Measurements from ENCODE around the gene ZNF503.

The ZNF503 gene

DNA sequence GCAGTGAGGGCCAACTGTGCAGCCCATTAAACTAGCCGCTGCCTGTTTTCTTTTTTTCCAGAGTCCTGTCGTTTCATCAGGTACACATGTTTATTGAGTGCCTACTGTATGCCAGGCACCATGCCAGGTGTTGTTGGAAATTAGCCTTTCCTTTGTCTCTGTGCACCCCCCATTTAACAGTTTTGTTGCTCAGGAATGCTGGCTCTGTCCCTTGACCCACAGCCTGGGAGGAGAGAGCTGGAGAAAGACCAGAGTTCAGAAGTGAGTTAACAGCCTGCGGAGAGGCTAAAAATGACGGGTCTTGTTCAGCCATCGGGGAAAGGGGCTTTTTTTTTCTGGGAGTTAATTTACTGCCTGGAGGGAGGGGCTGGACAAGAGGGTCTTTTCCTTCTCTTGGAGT is 31.2 kb upstream of the ZNF503 start:
- Histone ChIP-seq H3K4me3 (ENCODE audit: low read depth in 1 of 5, low read length in 5 of 5) (peak overlapping the region in 2 of 5 donors; percentile 10 to 39), H3K9ac (ENCODE audit: low read length in 5 of 5) (peak overlapping the region in 1 of 5 donors; percentile 45)

DNA sequence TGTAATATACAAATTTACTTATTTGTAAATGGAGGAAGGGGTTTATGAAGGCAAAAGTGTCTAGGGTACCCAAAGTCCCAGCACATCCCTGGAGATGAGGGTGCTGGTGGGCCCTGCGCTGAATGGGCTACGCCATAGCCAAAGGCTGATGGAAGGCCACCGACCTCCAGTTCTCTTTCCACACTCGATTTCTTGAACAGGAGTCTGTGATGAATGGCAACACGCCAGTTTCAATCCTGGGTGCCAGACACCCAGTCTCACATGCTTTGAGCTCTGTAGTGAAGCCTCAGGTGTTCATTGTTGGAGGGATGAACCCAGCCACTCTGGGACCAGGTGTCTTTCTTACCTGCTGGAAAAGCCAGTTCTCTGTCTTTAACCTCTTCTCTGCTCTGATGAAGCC is 30.6 kb upstream of the ZNF503 start:
- peak overlapping the region; percentile 39 to 93 (median 76) for H3K4me3 ChIP-seq (ENCODE audit: low read depth in 1 of 5, low read length in 5 of 5)
- no peaks in the 10 kb centered on the region for H3K9me3 ChIP-seq (ENCODE audit: control insufficient read depth in 5 of 5, low read length in 5 of 5)
- no peaks in the 10 kb centered on the region for H3K36me3 ChIP-seq (ENCODE audit: control insufficient read depth in 5 of 5, insufficient read depth in 5 of 5, low read length in 5 of 5)
- H3K27ac ChIP-seq (ENCODE audit: low read depth, low read length) = no peak overlapping the region
- peaks cover 2 to 55% (median 49%) of the 10 kb centered on the region in 5 donors for H3K4me1 ChIP-seq (ENCODE audit: control insufficient read depth in 5 of 5, insufficient read depth in 5 of 5, low read length in 5 of 5)
- no peaks in the 10 kb centered on the region for H3K27me3 ChIP-seq (ENCODE audit: control insufficient read depth in 5 of 5, insufficient read depth in 4 of 5, low read length in 5 of 5)
- peak overlapping the region in 3 of 5 donors; percentile 89 to 92 (median 90) for H3K9ac ChIP-seq (ENCODE audit: low read length in 5 of 5)

More for the DNA sequence above, 31.2 kb upstream of the ZNF503 start:
- Histone ChIP-seq H3K27me3 (ENCODE audit: control insufficient read depth in 5 of 5, insufficient read depth in 4 of 5, low read length in 5 of 5) (no peaks in the 10 kb centered on the region), H3K27ac (ENCODE audit: low read depth, low read length) (no peak overlapping the region), H3K9me3 (ENCODE audit: control insufficient read depth in 5 of 5, low read length in 5 of 5) (no peaks in the 10 kb centered on the region), H3K4me1 (ENCODE audit: control insufficient read depth in 5 of 5, insufficient read depth in 5 of 5, low read length in 5 of 5) (peaks cover 2 to 52% (median 49%) of the 10 kb centered on the region in 5 donors), H3K36me3 (ENCODE audit: control insufficient read depth in 5 of 5, insufficient read depth in 5 of 5, low read length in 5 of 5) (no peaks in the 10 kb centered on the region)

DNA sequence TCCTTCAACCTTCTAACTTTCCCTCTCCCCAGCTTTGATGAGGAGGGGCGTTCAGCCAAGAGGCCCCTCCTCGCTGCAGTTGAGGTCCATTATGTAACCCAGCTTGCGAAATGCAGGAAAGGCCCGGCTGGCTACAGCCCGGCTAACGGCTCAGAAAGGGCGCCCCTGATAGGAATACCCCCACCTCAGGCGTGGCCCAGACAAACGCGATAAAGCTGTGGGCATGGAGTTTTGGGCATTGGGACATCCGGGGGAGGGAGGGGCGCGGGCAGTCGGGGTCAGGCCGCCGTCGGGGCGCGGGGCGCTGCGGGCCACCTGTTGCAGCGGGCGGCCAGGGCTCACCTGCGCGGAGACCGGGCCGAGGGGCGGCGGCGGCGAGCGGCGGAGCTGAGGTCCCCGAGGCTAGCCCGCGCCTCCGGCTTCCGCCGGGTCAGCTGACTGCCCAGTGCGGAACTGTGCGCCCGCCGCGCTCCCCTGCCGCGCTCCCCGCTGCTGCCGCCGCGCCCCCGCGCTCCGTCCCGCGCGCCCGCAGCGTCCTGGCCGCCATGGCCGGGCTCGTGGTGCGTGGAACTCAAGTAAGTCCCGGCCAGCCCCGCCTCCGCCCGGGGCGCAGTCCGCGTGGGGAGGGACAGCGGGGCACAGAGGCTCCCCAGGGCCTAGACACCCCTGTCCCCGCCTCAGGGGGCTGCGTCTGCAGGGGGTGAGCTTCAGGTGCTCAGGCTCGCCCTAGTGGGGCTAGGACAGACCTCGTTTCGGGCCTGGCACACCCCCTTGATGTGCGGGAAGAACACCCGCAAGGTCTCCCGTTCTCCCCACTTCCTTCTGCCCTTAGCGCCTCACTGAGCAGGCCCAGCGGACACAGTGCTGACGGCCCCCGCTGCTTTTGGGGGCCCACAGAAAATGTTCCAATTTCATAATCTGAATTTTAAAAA is 29.9 kb upstream of the ZNF503 start, which contains the start of gene LRMDA:
Gene LRMDA, plus strand, starts transcription at position 445 of the 932 bp plus-strand sequence.
- H3K9ac ChIP-seq (ENCODE audit: low read length in 5 of 5) = peak within 1 kb of the TSS; percentile 41 to 92 (median 89)
- peaks cover 2 to 57% (median 49%) of the 10 kb centered on the region in 5 donors for H3K4me1 ChIP-seq (ENCODE audit: control insufficient read depth in 5 of 5, insufficient read depth in 5 of 5, low read length in 5 of 5)
- H3K4me3 ChIP-seq (ENCODE audit: low read depth in 1 of 5, low read length in 5 of 5) = peak within 1 kb of the TSS; percentile 70 to 93 (median 76)
- no peaks in the 10 kb centered on the region for H3K27me3 ChIP-seq (ENCODE audit: control insufficient read depth in 5 of 5, insufficient read depth in 4 of 5, low read length in 5 of 5)
- H3K9me3 ChIP-seq (ENCODE audit: control insufficient read depth in 5 of 5, low read length in 5 of 5) = no peaks in the 10 kb centered on the region
- H3K36me3 ChIP-seq (ENCODE audit: control insufficient read depth in 5 of 5, insufficient read depth in 5 of 5, low read length in 5 of 5) = no peaks in the 10 kb centered on the region
- peak within 1 kb of the TSS; percentile 59 for H3K27ac ChIP-seq (ENCODE audit: low read depth, low read length)

DNA sequence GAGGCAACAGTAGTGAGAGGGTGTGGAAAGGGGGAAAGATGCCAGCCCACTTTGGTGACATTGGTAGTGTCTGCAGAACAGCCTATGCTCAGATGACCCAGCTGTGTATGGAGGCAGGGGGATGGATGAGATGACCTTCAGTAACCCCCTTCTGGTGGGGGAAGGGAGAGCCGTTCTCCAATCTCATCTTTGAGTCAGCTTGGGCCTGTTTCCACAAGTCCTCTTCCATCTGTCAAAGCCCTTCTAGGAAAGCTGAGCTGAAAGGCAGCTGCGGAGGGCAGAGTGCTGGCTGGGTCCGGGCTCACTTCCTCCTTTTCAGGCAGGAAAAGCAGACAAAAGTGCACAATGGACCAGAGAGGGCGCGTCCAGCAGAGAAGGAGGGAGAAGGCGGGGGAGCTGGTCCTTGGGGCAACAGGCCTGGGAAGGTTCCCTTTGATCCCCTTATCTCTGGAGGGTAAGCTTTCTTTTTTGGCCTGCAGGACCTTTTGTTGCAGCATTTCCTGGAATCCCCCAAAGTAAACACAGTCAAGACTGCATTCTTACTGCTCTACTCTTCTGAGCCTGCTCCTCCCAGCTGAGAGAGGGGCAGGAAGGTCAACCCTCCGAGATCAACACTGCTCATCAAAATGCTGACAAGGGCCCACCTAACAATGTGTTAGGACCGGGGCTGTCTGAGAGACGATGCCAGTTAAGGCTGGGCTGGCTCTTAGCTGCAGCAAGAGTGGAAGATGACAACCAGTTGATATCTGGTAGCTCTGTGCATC is 28.6 kb upstream of the ZNF503 start:
- H3K4me1 ChIP-seq (ENCODE audit: control insufficient read depth in 5 of 5, insufficient read depth in 5 of 5, low read length in 5 of 5) = peaks cover 2 to 57% (median 49%) of the 10 kb centered on the region in 5 donors
- H3K27me3 ChIP-seq (ENCODE audit: control insufficient read depth in 5 of 5, insufficient read depth in 4 of 5, low read length in 5 of 5) = no peaks in the 10 kb centered on the region
- peak overlapping the region in 2 of 5 donors; percentile 30 to 90 for H3K9ac ChIP-seq (ENCODE audit: low read length in 5 of 5)
- H3K27ac ChIP-seq (ENCODE audit: low read depth, low read length) = peak overlapping the region; percentile 59
- H3K36me3 ChIP-seq (ENCODE audit: control insufficient read depth in 5 of 5, insufficient read depth in 5 of 5, low read length in 5 of 5) = no peaks in the 10 kb centered on the region
- no peaks in the 10 kb centered on the region for H3K9me3 ChIP-seq (ENCODE audit: control insufficient read depth in 5 of 5, low read length in 5 of 5)
- H3K4me3 ChIP-seq (ENCODE audit: low read depth in 1 of 5, low read length in 5 of 5) = peak overlapping the region in 3 of 5 donors; percentile 20 to 76 (median 73)

DNA sequence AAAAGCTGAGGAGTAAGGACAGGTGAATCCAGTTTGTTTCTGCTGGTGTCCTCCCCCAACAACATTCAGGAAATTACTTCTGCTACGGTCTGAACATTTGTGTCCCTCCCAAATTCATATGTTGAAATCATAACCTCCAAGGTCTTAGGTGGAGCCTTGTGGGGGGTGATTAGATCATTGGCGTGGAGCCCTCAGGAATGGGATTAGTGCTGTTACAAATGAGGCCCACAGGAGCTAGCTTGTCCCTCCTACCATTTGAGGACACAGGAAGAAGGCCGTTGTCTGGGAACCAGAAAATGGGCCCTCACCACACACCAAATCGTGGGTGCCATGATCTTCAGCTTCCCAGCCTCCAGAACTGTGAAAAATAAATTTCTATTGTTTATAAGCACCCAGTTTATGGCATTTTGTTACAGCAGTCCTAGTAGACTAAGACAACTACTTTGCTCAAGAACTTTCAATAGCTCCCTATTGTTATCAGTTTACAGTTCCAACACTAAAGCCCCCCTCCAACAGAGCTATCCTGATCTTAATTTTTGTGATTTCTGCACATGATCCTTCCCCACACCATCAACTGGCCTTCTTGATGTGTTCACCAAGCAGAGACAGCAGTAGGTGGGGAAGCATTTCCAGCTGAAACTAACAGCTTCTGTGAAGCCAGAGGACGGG is 27.7 kb upstream of the ZNF503 start:
- H3K36me3 ChIP-seq (ENCODE audit: control insufficient read depth in 5 of 5, insufficient read depth in 5 of 5, low read length in 5 of 5) = no peaks in the 10 kb centered on the region
- H3K4me1 ChIP-seq (ENCODE audit: control insufficient read depth in 5 of 5, insufficient read depth in 5 of 5, low read length in 5 of 5) = peaks cover 2 to 57% (median 49%) of the 10 kb centered on the region in 5 donors
- no peaks in the 10 kb centered on the region for H3K27me3 ChIP-seq (ENCODE audit: control insufficient read depth in 5 of 5, insufficient read depth in 4 of 5, low read length in 5 of 5)
- H3K9ac ChIP-seq (ENCODE audit: low read length in 5 of 5) = no peak overlapping the region
- no peak overlapping the region for H3K4me3 ChIP-seq (ENCODE audit: low read depth in 1 of 5, low read length in 5 of 5)
- peak overlapping the region; percentile 31 for H3K27ac ChIP-seq (ENCODE audit: low read depth, low read length)
- no peaks in the 10 kb centered on the region for H3K9me3 ChIP-seq (ENCODE audit: control insufficient read depth in 5 of 5, low read length in 5 of 5)

DNA sequence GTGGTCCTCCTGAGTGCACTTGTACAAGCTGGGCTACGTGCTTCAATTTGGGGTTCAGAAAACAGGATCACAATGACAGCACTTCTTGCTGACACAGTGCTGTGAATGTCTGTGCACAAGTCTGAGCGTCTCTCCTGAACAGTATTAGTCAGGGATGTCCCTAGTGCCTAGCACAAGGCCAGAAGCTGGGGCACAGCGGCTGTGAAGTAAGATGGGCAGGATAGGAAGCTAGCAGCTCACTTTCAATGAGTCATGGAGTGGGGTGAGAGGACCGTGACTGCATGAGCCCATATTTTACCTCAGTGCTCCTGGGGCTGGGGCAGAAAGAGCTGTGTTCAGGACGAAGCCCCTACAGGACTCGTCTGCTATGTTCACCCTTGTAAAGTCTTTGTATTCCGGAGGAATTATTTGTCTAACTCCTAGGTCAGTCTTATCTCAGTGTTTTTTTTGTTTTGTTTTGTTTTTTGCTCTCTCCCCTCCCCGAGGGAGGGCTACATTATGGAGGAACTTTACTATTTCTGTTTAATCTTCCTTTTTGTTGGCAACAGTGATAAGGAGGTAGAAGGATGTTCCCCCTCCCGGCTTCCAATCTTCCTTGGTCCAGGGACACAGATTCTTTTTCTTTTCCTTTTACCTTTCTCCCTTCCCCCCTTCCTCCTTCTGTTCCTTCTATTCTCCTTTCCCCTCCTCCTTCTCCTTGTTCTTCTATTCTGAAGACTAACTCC is 27.0 kb upstream of the ZNF503 start:
- Histone ChIP-seq H3K27ac (ENCODE audit: low read depth, low read length) (peak overlapping the region; percentile 31), H3K4me3 (ENCODE audit: low read depth in 1 of 5, low read length in 5 of 5) (no peak overlapping the region), H3K27me3 (ENCODE audit: control insufficient read depth in 5 of 5, insufficient read depth in 4 of 5, low read length in 5 of 5) (no peaks in the 10 kb centered on the region), H3K4me1 (ENCODE audit: control insufficient read depth in 5 of 5, insufficient read depth in 5 of 5, low read length in 5 of 5) (peaks cover 2 to 57% (median 49%) of the 10 kb centered on the region in 5 donors), H3K36me3 (ENCODE audit: control insufficient read depth in 5 of 5, insufficient read depth in 5 of 5, low read length in 5 of 5) (no peaks in the 10 kb centered on the region), H3K9me3 (ENCODE audit: control insufficient read depth in 5 of 5, low read length in 5 of 5) (no peaks in the 10 kb centered on the region), H3K9ac (ENCODE audit: low read length in 5 of 5) (no peak overlapping the region)

DNA sequence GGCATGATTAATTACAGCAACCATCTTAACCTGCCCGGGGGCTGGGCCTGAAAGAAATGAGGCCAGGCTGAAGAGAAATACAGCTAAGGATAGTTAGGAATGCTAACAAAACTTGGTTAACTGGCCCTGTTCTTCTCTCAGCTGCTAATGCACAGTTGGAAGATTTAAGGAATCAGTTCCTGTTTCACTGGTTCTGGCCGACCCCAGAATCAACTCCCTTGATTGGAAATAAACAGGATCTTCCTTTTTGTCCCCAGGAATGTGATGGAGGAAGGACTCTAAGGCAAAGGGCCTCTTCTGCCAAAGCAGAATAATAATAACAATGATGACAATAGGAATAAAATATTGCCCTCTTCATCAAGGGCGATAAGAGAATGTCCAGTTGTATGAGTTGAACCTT is 26.4 kb upstream of the ZNF503 start:
- no peak overlapping the region for H3K9ac ChIP-seq (ENCODE audit: low read length in 5 of 5)
- H3K27me3 ChIP-seq (ENCODE audit: control insufficient read depth in 5 of 5, insufficient read depth in 4 of 5, low read length in 5 of 5) = no peaks in the 10 kb centered on the region
- peak overlapping the region; percentile 31 for H3K27ac ChIP-seq (ENCODE audit: low read depth, low read length)
- no peak overlapping the region for H3K4me3 ChIP-seq (ENCODE audit: low read depth in 1 of 5, low read length in 5 of 5)
- H3K9me3 ChIP-seq (ENCODE audit: control insufficient read depth in 5 of 5, low read length in 5 of 5) = no peaks in the 10 kb centered on the region
- no peaks in the 10 kb centered on the region for H3K36me3 ChIP-seq (ENCODE audit: control insufficient read depth in 5 of 5, insufficient read depth in 5 of 5, low read length in 5 of 5)
- H3K4me1 ChIP-seq (ENCODE audit: control insufficient read depth in 5 of 5, insufficient read depth in 5 of 5, low read length in 5 of 5) = peaks cover 2 to 53% (median 45%) of the 10 kb centered on the region in 5 donors

DNA sequence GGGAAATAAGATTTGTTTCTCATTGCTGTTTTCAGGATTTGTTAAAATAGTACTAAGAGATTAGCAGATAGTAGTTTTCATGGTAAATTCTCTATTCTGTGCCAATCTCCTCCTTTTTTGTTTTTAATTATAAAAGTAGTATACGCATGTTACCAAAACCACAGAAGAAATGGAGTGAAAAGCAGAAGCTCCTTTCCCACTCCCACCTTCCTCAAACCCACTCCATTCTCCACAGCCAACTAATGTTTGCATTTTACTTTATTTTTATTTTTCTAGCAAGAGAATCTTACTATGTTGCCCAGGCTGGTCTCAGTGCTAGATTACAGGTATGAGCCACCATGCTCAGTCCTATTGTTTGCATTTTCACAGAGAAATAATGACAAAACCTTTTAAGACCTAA is 25.3 kb upstream of the ZNF503 start:
- Histone ChIP-seq H3K4me3 (ENCODE audit: low read depth in 1 of 5, low read length in 5 of 5) (no peak overlapping the region), H3K9me3 (ENCODE audit: control insufficient read depth in 5 of 5, low read length in 5 of 5) (no peaks in the 10 kb centered on the region), H3K27ac (ENCODE audit: low read depth, low read length) (no peak overlapping the region), H3K36me3 (ENCODE audit: control insufficient read depth in 5 of 5, insufficient read depth in 5 of 5, low read length in 5 of 5) (no peaks in the 10 kb centered on the region), H3K27me3 (ENCODE audit: control insufficient read depth in 5 of 5, insufficient read depth in 4 of 5, low read length in 5 of 5) (no peaks in the 10 kb centered on the region), H3K4me1 (ENCODE audit: control insufficient read depth in 5 of 5, insufficient read depth in 5 of 5, low read length in 5 of 5) (peaks cover 0 to 43% (median 34%) of the 10 kb centered on the region in 5 donors), H3K9ac (ENCODE audit: low read length in 5 of 5) (no peak overlapping the region)

All from subcutaneous abdominal adipose tissue (tissue), 5 donors.